Pericardium fibroblast (primary cell): ENCODE measurements around the gene CNTN3. TPM values are rescaled to one million over a fixed set of nuclear protein-coding genes. Genes with fewer than 3 reads are reported as not detected.

ENCODE experiments used
- total RNA-seq: library from RNA; depleted of rRNA; stranded (reverse); fragments of >200 nt; gene quantifications from 2 replicates; pipeline ENCODE4 v1.2.3, GENCODE V29; 2015

Gene CNTN3
- total RNA-seq = 0.23 and 1.5 TPM in 2 replicates

DNA sequence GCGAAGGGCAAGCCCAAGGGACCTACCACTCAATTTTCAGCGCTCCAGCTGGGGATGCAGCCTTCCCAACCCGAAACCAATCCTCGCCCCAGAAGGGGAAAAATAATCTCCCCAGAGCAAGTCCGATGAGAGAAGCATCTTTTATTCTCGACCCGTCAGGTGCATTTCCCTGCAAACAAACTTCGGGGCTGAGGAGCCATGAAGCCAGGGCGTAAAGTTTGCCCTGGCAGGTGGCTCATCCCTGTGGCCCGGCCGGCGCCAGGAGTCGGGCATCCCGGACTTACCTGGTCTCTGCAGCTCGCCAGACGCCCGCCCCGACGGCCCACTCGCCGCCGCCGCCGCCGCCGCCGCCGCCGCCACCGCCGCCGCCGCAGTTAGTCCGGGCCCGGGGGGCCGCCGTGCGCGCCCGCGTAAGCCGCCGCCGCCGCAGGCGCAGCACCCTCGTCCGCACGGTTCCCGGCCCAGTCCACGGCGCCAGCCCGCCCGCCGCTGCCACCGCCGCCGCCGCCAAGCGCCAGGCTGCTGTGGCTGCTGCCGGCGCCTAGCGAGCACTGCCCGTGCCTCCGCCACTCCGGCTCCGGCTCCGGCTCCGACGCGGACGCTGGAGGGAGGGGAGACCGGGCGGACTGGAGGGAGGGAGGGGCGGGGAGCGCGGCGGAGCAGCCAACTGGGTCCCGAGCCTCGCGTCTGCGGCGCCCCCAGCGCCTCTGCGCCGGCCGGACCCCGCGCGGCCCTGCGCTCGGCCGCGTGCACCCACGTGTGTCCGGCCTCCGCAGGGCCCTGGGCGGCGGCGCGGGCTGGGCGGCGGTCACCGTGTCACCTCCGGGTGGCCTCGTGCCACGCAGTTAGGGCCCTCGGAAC, at the start of gene CNTN3:
Gene CNTN3, minus strand, starts transcription at position 553 of the 861 bp plus-strand sequence. CDS start 93,547 bp downstream, outside the sequence.

